AG10803 (cell line): ENCODE results near the gene MRI1.

ENCODE experiments used
- DNase-seq: peaks from one replicate; pipeline ENCODE4 v3.0.0; 2010; ENCODE audit warnings: low read depth
- H3K4me3 ChIP-seq: 2 replicates; pipeline ENCODE4 v1.5.1; 2011; ENCODE audit warnings: mild to moderate bottlenecking, low read length, control low read depth
- CTCF ChIP-seq: conservative IDR thresholded peaks from 2 replicates; pipeline ENCODE4 v1.5.1; 2011; ENCODE audit warnings: mild to moderate bottlenecking, low read length, control low read depth, inconsistent platforms

MRI1 gene

GRCh38 chr19:13729859-13730258, 34.5 kb upstream of the MRI1 start:
- no peak for TF ChIP-seq CTCF
- H3K4me3 ChIP-seq: no peak overlapping the region
- DNase-seq: peak; percentile 30

- no peak for TF ChIP-seq CTCF
- peak overlapping the region; percentile 84 for H3K4me3 ChIP-seq
- peak; percentile 97 for DNase-seq
Observed at GRCh38 chr19:13731147-13731964, 33.0 kb upstream of the MRI1 start.

GRCh38 chr19:13732337-13732736, 32.0 kb upstream of the MRI1 start:
- no peak for TF ChIP-seq CTCF
- H3K4me3 ChIP-seq: peak overlapping the region; percentile 84
- DNase-seq: no peak

- TF ChIP-seq CTCF: no peak
- no peak for DNase-seq
- H3K4me3 ChIP-seq: no peak overlapping the region
Observed at GRCh38 chr19:13734751-13735150, 29.6 kb upstream of the MRI1 start.

- H3K4me3 ChIP-seq: no peak overlapping the region
- no peak for TF ChIP-seq CTCF
- DNase-seq: no peak
Observed at GRCh38 chr19:13738073-13738472, 26.2 kb upstream of the MRI1 start.

GRCh38 chr19:13741893-13742292, 22.4 kb upstream of the MRI1 start:
- no peak overlapping the region for H3K4me3 ChIP-seq
- TF ChIP-seq CTCF: no peak
- DNase-seq: no peak

- H3K4me3 ChIP-seq: no peak overlapping the region
- no peak for TF ChIP-seq CTCF
- DNase-seq: no peak
Observed at GRCh38 chr19:13742756-13743155, 21.6 kb upstream of the MRI1 start.
